ENCODE data around the gene FOS. TPM values are rescaled to one million over a fixed set of nuclear protein-coding genes. Genes with fewer than 3 reads are reported as not detected.

The FOS gene
- total and polyA plus RNA-seq, 2 experiments from 2014 or later: 47.3 to 54.8 TPM

GRCh38 chr14:75261820-75262219 lies 16.8 kb upstream of the FOS start (continued):
- TF ChIP-seq ZNF462 (CRISPR knock-in tag; IDR thresholded peaks at IDR 0.05) (no peak), REST (IDR thresholded peaks at IDR 0.05; ENCODE audit: unreplicated experiment) (no peak), NANOG (IDR thresholded peaks at IDR 0.05; ENCODE audit: borderline replicate concordance) (no peak)

- Histone ChIP-seq H3K27ac (ENCODE audit: low read depth) (no peak overlapping the region), H3K9me2 (ENCODE audit: insufficient read depth) (no peaks in the 10 kb centered on the region), H3K4me3 (no peak overlapping the region), H3K27me3 (ENCODE audit: insufficient read depth) (no peaks in the 10 kb centered on the region), H3K4me2 (no peak overlapping the region), H3F3A (replicated peaks; ENCODE audit: low read depth) (no peaks in the 10 kb centered on the region), H3K36me3 (ENCODE audit: insufficient read depth) (no peaks in the 10 kb centered on the region), H2AFZ (no peak overlapping the region), H4K20me1 (replicated peaks; ENCODE audit: insufficient read depth) (no peaks in the 10 kb centered on the region), H3K4me1 (ENCODE audit: insufficient read depth) (peaks cover 15% of the 10 kb centered on the region; the same call in 1 of the 2 replicates), H3K79me2 (replicated peaks; ENCODE audit: insufficient read depth) (no peaks in the 10 kb centered on the region)
- Mint-ChIP-seq H3K9me3 (no peaks in the 10 kb centered on the region), H3K27ac (no peak overlapping the region), H3K4me3 (no peak overlapping the region), H3K4me1 (peaks cover 22% of the 10 kb centered on the region), H3K27me3 (ENCODE audit: insufficient read depth, low read depth, poor library complexity) (peaks cover 14% of the 10 kb centered on the region), H3K36me3 (ENCODE audit: low read depth) (no peaks in the 10 kb centered on the region)
- ATAC-seq (no peak), DNase-seq (ENCODE audit: low spot score) (no peak)
- TF ChIP-seq NANOG (IDR thresholded peaks at IDR 0.05; ENCODE audit: borderline replicate concordance) (no peak), EZH2phosphoT487 (IDR thresholded peaks at IDR 0.05; ENCODE audit: unreplicated experiment) (no peak), POLR2AphosphoS5 (IDR thresholded peaks at IDR 0.05; ENCODE audit: low read depth) (no peak), ZNF462 (CRISPR knock-in tag; IDR thresholded peaks at IDR 0.05) (no peak), JUNB (IDR thresholded peaks at IDR 0.05; ENCODE audit: unreplicated experiment) (no peak)
Measured at GRCh38 chr14:75262641-75263040, 16.0 kb upstream of the FOS start.

Measured in GM23338 (cell line).